GM18508 (cell line): Measurements from ENCODE around the gene VRK2.
A peak's percentile ranks its signal among the peaks of the same experiment; 100 is the strongest.

ENCODE experiments used
- ATAC-seq: cut with Tn5 transposase; IDR thresholded peaks from one replicate; pipeline ENCODE4 v1.9.1; 2021; ENCODE audit warnings: moderate number of reproducible peaks; ENCODE audit not compliant: insufficient read depth, unreplicated experiment

Gene VRK2

DNA sequence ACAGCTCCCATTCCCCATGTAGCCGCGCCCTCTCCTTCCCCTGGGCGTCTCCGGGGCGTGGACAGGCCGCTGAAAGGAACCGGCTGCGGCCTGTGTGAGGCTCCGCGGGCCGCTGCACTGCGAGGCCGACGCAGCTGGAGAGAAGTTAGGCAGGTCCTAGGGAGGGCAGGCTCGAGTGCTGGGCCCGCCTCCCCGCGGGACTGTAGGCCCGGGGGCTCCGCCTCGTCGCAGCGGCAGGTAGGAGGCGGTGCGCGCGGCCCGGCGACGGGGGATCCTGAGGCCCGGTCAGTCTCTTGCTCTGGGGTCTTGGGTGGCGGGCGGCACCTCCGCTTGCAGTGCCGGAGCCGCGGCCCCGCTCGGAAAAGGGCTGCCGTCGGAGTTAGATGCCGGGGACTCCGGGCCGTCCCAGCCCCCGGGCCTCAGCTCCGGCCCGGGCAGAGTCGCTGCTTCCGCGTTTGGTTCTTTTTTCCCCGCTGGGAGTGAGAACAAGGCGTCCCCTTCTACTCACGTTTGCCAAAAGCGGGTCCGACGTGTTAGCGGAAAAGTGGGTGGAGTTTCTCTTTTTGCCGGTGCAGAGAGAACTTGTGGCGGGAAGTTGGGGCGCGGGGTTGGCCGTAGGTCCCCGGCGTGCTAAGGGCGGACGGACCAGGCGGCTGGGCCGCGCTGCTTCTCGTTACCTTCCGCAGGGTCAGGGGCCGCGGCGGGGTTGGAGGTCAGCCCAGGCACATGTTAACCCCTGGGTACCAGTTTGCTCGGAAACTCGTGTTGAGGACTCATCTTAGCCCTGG is at the start of gene VRK2:
VRK2 (plus strand) TSS at position 222 of the 788 bp plus-strand sequence. CDS start 2,026 bp downstream, outside the sequence.
- ATAC-seq: peak; percentile 72

DNA sequence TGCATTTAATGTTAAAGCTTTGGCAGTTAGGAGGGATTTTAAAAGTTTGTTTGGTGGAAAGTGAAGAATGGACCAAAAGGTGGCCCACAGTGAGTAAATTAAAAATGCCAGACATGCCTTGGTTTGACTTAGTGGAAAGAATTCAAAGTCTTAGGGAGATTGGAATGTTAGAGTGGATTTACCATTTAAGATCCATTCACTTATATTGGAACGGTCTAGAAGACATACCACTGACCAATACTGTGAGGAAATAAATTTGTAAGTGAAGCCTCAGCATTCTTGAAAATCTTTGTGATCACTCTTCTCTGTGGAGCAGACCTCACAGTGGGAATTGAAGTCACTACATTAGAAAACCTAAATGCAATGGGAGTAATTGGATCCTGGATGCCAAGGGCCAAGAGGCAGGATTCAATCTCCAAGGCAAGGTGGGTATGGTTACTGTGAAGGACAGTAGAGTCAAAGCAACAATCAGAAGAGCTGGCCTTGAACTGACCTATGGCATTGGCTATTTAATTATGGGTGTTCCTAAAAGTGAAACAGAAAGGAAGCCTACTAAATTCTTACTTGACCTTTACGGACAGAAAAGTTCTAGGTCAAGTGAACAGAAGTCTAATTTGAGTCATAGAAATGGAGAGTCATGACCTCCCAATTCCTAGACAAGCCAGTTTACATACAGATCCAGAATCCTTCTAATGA is 40.2 kb upstream of the VRK2 start:
- ATAC-seq: peak; percentile 79

DNA sequence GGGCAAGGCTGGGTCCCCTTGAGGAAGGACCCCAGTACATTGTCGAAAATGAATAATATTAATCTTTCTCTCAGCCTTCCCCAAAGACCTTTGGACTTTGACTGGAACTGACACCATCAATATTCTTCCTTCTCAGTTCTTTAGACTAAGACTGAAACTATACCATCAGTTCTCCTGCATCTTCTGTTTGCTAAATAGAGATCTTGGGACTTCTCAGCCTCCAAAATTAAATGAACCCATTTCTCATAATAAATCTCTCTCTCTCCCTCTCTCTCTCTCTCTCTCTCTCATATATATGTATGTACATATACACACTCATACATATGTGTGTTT is 39.7 kb upstream of the VRK2 start:
- no peak for ATAC-seq

DNA sequence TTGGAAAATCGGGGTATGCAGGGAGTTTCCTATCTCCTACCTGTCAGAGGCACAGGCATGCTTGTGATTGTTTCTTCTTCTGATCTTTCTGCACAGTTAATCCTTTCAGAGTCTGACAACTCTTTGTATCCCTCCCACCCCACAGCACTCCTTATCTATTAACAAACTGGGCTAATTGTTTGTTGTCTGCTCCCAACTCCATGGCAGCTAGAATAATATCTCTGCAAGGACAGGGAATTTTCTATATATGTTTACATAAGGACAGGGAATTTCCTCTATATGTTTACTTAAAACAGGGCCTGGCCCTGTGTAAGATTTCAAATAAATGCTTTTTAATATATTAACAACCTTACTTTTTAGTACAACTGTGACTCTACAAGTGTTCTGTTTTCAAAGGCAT is 36.0 kb upstream of the VRK2 start:
- ATAC-seq: no peak

DNA sequence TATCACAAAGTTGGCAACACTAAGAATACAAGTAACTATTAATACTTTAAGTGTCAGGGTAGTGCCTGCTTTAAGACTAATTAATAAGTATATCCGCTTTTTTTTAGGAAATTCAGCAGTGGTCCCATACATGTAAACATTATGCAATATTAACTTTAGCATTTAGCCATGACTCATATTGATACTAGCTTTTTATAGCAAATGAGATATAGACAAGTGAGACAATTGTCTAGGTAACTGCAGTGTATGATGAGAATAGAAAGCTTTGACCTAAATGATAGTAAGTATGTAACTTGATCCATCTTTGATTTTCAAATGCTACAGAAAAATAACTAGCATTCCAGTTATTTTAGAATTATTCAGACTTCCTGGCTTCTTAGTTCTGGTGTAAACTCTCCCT is 27.4 kb upstream of the VRK2 start:
- peak; percentile 68 for ATAC-seq

DNA sequence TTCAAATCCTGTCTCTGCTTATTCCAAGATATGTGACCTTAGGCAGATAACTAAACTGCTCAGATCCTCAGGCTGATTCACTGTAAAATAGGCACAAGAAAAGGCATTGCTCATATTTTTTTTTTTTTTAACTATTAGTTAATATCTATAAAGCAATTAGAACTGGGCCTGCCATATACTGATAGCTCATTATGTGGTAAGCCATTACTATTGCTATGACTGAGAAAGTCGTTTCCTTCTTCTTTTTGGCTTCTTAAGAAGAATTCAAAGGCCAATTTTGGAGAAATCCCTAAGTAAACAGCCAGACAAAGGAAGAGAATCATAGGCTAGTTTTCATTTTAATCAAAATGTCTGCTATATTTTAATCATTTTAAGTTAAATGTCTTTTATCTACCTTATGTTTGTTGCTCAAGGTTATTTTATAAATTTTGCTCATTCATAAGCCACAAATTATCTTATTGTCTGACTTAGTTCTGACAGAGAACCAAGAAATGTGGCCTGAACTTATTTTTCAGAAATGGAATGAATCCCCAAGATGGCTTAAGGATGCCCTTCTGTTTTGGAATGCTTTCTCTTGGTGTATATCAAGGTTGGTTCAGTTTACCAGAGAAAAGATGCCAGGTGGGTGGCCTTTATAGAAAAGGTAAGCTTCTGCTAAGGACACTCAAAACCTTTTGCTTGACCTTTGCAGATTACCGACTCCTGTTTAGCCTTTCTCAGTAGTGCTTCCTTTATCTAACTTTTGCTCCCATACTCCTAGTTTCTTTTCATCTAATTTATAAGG is 21.3 kb upstream of the VRK2 start:
- ATAC-seq: no peak

DNA sequence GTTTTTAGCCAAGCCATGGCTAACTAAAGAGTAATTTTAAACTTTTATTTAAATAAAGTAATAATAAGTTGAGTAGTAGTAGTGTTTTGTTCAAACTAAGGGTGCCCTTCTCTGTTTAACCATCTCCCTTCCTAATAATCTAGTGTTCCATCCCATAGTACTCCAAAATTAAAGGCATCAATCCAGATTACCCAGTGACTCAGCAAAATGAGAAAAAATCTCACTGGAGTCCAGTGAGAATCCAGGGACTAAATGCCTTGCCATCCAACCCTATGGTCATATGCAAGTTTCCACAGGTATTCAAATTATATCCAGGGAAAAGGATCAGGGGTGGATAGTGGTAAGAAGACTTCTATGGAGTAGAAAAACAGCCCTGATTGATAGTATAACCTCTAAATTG is 19.6 kb upstream of the VRK2 start:
- ATAC-seq: no peak

DNA sequence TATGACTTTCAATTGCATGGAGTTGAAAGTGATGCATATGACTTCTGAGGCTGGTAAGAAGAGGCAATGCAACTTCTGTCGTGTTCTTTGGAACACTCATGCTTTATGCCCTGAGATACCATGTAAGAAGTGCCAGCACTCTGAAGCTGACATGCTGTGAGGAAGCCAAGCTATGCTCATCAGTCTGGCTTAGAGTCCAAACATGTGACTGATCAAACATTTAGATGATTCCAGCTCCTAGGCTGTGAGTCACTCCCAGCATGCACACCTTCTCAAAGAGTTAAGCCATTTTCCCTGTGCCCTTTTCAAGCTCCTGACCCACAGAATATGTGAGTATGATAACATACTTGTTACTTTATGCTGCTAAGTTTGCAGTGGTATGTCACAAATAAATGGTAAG is 15.8 kb upstream of the VRK2 start:
- no peak for ATAC-seq

DNA sequence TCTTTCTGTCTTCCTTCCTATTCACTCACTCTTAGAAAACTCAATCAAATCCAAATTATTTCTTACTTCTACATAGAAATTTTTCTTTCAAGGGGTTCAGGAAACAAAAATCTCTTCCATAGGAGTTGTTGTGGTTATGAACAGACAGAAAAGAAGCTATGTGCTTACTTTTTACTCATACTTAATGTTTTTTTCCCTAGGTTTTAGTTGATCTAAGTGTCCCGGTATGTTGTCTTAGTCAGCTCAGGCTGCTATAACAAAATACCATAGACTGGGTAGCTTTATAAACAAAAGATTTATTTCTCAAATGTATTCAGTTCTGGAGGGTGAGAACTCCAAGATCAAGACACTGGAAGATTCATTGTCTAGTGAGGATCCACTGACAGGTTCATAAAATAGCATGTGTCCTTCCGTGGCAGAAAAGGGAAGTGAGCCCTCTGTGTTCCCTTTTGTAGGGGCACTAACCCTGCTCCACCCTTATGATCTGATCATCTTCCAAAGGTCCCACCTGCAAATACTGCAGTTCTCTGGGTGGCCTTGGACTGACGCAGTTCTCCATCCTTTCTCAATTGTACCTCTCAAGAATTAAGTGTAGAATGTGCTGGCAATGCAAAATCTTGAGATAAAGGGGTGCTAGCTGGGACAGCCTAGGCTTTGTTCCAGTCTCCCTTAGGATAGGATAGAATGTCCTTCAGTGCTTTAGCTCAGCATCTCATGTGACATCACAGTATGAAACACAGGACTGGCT is 14.4 kb upstream of the VRK2 start:
- peak; percentile 49 for ATAC-seq

DNA sequence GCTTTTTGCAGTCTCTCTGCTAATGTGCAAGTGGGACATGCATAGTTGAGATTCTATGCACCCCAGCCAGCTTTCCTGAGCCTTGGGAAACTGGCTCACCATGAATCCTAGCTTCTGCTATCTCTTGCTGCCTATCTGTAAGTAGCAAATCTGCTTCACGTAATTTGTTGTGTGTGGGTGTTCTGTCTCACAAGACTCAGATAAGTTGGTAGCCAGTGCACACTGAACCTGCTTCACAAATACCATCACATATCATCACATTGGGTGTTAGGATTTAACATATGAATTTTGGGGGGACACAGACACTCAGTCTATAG is 13.9 kb upstream of the VRK2 start:
- no peak for ATAC-seq

DNA sequence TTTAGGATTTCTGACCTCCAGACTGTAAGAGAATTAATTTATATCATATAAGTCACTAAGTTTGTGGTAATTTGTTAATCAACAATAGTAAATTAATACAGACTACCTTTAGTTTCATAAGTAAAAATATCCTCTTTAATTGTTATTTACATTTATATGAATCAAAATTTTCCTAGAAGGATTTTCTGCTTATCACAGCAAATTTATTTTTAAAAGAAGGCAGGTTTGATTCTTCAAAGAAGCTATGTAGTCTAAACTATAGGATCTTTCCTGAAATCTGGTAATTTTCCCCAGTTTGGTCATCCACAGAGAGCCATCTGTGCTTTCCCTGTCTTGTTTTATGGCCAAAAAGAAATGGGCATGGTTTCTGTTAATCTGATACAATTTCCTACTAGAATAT is 13.1 kb upstream of the VRK2 start:
- ATAC-seq: no peak

DNA sequence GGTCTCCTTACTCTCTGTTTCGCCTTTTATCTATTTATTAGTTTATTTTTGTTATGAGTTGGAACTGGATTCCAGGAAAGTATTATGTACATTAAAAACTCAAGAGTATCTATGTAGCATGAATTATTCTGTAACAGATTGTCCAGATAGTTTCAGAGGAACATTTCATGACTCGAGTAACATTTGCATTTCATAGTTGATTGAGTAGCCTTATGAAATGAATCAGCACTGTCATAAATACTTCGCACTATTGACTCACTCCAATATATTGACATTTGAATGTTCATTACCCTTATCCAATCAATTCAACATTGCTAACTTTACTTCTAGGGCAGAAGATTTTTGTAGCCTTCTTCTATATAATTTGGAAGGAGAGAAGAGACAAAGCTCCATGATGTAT is 11.3 kb upstream of the VRK2 start:
- peak; percentile 71 for ATAC-seq

DNA sequence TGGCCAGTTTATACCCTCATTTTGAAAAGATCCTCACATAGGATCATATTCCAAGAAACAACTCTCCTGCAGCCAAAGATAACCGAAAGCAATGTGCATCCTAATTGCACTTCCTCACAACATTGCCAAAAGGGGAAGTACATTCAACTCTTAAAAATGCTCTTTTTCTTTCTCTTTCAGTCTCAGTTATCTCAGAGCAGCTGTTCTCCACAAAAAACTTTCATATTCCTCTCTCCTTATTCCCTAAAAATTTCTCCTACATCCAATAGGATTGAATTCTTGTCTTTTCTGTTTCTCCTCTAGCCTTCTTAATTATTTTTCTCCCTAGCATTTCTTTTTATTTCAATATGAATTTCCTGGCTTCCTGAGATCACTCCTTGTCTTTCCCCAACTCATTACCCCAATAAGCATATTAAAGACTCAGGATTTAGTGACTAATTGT is 7.4 kb upstream of the VRK2 start:
- ATAC-seq: peak; percentile 60

DNA sequence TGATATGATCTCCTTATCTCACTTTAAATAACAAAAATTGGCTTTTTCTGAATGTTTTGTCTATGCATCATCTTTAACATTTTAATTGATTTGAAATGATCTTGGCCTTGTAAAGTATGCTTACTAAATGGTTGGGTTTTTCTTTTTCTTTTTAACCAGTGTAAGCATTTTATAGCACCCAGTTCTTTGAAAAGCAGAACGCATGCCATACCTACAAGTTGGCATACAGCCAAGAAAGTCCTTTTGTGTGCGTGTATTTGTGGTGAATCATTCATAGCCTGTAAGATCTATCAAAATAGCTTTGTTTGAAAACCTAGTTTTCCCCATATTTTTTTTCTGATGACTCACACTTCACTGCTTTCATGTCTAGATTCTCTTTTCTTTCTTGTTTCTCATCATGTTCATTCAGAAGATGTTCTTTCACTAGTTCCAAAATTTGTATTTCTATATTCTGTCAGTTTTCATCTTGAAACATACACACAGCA is 4.1 kb upstream of the VRK2 start:
- ATAC-seq: no peak

DNA sequence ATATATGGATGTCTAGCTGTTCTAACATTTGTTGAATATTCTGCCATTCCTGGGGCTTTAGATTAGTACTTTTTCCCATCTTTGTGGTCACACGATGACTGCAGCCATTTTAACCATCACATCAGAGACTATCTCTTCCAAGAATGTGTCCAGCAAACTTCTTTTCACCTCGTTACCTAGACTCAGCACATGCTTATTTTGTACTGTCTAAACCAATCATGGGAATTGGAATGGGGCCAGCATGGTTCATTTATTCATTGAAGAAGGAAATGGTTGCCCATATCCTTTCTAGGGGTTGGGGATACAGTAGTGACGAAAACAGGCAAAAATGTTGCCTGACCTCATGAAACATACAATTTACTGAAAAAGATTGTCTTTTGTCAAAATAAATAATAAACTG is 2.5 kb upstream of the VRK2 start:
- no peak for ATAC-seq

DNA sequence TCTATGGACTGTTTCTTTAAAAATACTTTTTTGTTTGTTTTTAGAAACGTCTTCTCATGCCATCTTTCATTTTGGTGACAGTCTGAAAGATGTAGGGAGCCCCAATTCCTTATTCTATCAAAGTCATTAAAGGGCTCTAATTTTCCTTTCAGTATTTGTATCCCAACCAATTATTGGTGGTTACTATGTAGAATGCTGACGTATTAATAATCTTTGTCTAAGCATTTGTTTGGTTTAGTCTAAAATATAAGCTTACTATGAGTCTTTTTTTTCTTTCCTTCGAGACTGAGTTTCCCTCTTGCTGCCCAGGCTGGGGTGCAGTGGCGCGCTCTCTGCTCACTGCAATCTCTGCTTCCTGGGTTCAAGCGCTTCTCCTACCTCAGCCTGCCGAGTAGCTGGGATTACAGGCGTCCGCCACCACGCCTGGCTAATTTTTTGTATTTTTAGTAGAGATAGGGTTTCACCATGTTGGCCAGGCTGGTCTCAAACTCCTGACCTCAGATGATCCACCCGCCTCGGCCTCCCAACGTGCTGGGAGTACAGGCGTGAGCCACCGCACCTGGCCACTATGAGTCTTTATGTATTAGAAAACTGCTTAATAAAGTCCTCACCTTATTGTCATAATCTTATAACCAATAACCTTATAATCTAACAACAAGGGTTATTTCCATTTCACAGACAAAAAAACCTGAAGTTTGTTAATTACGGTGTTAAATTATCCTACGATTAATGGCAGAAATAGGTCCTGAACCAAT is 849 bp upstream of the VRK2 start:
- ATAC-seq: no peak

DNA sequence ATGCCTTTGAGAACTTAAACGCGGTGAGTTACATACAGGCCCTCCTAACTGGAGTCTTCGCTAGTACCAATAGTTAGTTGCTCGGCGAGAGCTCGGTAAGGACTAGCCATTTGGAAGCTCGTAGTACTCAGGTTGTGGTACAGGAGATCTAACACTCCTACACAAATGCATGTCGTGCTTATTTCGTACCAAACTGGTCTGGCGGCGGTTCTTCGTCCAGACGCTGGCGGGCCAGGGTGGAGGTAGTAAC is 346 bp upstream of the VRK2 start:
- no peak for ATAC-seq

DNA sequence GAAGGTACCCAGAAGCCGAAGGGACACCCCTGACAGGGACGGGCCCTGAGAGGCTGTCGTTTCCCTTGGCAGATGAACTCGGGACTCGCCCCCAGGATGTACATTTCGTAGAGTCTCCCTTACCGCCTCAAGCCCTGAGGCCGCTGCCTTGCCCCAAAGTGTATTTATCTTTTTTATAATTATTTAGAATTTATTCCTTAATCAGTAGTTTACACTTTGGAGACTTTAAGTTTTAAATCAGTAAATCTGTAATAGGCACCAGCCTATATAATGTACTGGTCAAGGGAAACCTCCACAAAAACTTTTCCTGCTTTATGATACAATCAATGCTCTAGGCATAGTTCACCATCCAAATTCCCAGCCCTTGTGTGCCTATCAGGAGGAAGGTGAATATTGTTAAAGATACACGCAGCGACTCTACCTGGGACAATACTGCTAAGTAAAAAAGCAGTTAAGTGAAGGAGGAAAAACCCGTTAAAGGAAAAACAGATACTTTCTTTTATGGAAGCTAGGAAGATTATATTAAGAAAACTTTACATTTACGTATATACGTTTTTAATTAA is 848 bp downstream of the VRK2 start:
- ATAC-seq: peak; percentile 25

DNA sequence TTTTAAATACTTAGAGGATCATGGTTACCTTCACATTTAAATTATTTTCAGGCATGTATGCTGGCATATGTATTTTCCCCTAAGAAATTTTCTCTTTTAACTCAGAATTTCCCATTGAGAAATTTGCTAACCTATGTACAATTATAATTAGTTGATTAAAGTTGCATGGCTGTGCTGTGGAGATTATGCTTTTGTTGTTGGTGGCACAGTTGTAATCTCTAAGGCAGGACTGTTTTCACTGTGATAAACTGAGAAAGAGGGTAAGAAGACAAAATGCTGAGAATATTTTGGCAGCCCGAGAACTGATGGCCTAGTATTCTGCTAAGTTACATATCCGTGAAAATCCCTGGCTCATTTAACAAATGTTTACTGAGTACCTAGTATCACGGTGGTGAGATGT is 1.4 kb downstream of the VRK2 start:
- ATAC-seq: no peak

DNA sequence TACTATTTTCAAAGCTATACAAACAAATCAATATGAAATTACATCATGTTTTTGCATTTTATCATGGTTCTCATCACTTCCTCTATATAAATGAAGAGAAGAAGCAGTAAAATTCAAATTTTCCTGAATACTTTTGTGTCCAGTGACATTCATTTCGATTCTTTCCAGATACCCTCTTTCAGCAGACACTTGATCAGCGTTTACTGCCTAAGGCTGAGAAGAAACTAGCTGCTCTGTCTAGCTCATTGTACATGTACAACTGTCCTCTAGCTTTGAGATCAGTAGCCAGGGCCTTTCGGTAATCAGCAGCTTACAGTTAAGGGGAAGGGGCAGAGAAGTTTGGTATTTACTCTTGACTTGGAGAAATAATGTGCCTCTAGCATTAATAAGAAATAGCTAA is 4.8 kb downstream of the VRK2 start:
- ATAC-seq: no peak
